HCEC 1CT (cell line): ENCODE results near the gene PTPRT.

Source experiments
- DNase-seq: peaks from one replicate; pipeline ENCODE4 v3.0.0-alpha.2; 2017

PTPRT gene

DNA sequence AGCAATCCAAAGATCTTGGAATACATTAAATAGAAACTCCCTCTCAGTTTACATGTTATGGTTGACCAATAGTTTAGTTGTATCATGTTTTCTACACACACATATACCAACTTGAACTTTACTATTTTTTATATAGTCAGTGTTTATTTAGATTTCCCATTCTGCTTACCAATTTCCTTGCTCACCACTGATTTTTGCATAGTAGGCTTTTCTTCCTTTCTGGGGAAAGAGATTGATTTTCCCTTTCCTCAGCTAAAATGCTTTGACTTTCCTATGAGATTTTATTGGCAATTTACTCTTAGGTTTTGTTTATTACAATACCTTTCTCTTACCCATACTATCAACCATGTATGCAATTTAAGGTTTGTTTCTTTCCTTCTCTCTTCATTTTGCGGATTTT lies 665.6 kb downstream of the PTPRT start:
- no peak for DNase-seq

DNA sequence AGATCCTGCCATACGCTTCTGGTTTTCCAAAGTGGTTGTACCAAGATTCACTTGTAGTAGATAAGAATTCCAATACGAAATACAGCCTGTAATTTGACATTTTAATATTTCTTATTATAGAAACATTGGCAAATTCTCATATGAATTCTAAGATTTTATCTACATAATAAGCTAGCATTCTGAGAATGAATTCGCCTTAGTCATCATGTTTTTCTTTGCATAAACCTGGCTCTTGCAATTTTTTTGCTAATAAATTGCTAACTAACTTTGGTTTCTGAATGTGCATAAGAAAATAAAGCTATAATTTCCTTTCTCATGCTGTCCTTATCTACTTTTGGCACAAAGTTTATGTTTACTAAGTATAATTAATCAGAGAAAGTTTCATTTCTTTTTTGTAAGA lies 673.0 kb downstream of the PTPRT start:
- DNase-seq: no peak

DNA sequence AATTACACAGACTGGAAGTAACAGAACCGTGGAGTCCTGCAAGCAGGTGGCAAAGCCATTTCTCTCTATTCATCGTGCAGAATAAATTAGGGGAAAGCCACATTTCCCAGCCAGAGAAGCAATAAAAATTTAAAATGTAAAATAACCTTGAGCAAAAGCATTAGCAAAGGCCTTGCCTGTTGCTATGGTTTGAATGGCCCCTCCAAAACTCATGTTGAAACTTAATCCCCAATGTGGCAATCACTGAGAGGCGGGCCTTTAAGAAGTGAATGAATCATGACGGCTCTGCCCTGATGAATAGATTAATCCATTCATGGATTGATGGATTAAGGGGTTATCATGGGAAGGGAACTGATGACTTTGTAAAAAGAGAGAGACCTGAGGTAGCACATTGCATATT lies 679.0 kb downstream of the PTPRT start:
- DNase-seq: no peak

DNA sequence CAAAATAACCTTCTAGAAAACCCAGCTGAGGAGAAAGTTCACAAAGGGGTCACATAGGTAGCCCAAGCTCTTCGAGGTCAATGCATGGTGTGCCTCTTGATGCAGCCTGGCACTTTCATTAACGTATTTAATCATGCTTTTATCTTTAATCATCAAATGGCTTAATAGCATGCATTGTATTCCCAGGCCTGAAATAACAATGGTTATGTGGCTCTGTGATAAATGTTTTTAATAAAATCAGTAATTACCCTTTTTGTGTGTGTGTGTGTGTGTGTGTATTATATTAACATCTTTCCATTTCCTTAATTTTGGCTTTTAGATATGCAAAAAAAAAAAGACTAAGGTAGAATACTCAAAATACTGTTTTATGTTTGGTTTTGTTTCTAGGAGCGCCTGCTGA lies 681.8 kb downstream of the PTPRT start:
- no peak for DNase-seq

DNA sequence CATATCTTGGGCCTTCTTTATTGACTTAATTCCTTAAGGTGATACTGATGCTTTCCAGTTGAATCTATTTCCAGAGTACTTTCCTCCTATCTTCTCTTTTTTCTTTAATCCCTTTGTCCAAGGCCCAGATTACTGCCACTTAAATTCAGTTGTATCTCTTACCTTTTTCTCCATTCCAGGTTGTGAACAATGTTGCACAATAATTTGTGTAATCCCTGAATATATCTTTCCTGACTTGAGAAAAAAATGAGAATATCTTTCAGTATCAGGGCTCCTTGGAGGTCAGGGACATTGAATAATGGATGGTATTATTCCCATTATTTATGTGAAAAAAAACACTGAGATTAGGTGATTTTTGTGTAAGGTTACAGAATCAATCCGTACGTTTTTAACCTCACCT lies 683.3 kb downstream of the PTPRT start:
- no peak for DNase-seq

DNA sequence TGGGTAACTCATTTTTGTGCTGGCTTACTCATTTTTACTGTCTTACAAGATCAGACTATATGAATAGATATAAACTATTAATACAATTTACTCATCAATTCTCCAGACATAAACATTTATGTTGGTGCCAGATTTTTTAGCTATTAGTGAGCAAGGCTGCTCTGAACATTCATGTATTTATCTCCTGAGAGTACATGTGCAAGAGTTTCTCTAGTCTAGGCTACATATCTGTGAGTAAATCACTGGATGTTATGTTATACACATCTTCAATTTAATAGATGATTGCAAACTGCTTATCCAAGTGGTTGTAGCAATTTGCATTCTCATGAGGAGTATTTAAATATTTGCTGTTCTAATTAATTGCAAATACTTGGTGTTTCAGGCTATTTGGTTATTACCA lies 687.1 kb downstream of the PTPRT start:
- no peak for DNase-seq

DNA sequence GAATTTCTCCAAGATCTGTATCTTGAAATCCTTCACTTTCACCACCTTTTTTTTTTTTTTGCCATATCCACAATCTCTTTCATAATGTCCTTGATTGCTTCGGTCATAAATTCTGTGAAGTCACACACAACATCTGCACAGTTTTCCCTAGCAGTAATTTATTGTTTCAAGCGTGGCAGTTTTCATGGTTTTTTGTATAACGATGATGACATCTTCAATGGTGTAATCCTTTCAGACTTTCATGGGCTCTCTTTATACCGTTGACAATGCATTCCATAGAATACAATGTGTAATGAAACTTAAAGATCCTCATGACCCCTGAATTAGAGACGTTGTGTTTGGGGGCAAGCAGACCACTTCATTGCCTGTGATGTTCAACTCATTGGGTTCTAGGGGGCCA lies 693.1 kb downstream of the PTPRT start:
- DNase-seq: no peak

DNA sequence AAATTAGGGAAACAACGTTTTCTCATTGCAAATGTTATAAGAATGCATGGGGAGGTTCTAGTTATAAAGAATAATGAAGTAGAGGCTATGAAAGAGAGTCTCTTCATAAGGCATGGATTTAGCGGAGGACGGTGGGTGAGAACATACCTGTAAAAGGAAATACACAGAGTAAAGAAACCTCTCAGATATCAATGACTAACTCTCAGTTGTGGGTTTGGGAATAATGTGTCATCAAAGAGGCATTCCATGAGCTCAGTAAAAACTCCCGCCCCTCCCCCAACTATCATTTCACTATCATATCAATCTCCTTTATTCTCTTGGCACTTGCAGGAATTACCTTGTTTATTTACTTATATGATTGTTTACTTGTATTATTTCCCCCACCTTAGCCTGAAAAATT lies 695.4 kb downstream of the PTPRT start:
- DNase-seq: no peak

DNA sequence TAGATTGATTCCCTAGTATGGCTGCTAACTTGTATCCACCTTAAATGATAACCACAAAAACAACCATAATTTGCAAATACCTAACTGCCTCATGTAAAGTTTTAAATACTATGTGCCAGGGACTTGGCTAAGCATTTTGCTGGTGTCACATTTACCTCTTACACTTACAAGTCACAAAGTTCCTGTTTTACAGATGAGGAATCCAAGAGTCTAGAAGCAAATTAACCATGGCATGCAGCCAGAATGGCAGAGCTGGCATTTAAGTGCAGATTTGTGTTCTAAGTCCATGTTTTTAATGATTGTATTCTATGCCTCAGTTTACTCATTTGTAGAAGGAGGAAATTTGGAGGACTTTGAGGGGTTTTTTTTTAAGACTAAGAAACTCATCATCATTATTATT lies 696.7 kb downstream of the PTPRT start:
- no peak for DNase-seq

DNA sequence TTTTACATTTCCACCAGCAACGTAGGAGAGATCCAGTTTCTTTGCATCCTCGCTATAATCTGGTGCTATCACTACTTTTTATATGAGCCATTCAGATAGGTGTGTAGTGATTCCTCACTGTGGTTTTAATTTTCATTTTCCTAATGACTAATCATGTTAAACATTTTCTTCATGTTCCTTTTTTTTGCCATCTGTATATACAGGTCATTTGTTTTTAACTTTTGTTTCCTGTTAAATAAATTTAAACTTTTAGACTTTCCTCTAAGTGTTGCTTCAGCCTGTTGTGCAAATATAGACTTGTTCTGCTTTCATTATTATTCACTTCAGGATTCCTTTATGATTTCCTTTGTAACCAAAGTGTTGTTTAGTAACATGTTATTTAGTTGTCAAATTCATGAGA lies 697.4 kb downstream of the PTPRT start:
- no peak for DNase-seq

DNA sequence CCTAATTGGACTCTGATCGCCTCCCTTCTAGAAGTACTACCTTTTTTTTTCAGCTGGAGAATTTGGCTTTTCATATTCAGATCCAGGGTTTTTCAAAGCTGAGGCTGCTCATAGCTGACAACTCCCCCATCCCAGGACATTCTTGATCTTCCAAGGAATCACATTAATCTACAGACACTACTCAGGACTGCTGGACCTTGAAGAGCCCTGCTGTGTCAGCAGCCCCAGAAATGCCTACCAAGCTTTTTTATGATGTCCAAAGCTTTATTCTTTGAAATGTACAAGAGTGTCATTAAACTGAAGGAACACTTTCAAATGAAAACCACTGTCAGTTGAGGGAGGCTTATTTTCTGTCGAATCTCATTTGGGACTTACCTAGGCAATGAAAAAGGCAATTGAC lies 704.1 kb downstream of the PTPRT start:
- no peak for DNase-seq

DNA sequence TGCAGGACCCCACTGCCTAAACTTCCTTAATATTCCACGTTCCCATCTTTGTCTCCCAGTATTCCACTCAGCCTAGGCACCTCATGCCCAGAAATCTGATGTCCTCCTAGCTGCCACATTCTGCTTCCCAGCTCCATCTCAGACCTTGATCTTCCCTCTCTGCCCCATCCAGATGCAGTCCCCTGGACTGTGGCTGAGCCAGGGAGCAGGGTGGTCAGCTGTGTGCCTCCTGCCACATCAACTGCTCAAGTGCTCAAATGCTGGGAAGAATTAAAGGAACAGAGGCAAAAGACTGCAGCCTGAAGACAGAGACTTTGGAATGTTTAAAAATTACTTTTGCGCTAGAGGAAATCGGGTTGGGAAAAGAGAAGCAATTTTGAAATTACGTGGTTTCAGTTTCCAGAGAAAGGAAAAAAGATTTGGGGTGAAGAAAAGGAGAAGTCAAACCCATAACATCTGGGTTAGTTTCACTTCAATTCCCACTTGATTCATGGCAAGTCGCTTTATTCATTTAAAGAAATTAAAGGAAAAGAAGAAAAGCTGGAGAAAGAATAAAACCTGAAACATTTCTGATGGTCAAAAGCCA lies 704.8 kb downstream of the PTPRT start:
- DNase-seq: no peak

DNA sequence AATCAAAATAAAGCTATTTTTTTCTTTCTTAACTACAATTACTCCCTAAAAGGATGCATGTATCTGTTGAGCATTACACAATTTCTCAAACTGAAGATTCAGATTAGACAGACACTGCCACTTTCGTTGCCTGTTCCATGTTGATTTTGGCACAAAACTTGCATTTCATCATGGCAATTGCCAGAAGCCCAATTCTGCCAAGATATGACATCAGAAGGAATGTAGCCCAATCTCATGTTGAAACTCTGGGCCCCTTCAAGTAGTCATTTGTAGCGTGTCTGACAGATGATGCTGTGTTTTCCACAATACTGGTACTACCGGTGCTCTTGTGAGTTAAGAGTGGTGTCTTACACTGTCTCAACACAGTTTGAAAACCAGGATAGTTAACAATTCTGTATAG lies 705.4 kb downstream of the PTPRT start:
- DNase-seq: no peak

DNA sequence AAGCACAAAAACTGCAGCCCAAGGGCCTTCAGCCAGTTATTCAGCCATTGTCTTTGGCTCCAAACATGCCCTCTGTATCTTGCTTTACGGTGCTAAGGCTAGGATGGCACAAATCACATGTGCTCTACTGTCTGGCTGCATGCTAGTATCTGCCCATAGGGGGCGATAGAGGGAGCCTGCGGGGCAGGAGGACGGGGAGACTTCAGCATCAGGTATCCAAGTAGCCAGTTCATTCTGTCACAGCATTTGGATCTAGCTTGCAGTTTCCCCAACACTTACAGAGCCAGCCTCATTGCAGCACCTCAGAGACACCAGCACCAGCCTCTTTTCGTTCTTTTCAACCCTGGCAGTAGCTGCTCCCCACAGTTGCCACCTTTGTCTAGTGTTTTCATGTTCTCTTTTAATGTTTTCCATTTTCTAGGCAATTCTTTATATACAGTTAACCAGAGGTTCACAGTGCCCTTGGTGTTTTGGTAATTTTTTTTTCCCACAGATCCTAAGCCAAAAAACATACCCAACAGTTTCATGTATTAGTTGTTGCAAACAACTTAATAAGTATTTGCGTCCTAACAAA lies 705.9 kb downstream of the PTPRT start:
- DNase-seq: no peak

DNA sequence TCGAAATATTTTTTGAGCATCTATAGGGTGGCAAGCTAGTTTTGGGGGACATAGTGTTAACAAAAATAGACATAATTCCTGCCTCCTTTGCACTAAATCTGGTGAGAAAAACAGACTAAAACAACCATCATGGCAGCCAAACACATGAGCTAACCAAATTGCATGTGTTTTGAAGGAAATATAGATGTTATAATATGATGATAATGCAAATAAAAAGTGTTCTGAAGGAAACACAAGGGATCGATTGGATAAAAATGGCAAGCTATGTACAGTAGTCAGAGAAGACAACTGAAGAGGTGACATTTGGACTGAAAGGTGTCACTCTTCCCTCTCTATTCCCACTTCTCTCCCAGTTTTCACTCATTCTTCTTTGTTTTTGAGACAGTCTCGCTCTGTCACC lies 706.9 kb downstream of the PTPRT start:
- no peak for DNase-seq

DNA sequence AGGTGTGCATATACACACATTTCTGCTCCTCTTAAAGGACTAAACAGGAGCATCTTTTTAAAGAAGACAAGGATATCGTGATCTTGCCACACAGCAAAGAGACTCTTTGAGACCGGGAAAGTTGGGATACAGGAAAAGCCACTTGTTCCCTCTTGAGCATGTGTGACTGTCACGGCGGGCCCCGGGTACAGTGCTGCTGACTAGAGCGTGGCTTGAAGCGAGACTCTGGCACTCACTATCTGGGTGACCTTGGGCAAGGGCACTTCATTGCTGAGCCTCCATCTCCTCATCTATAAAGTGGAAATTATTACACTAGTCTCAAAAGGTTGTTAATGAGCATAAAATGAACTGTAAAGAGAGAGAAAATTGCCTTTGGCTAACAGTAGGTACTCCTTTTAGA lies 713.9 kb downstream of the PTPRT start:
- no peak for DNase-seq

DNA sequence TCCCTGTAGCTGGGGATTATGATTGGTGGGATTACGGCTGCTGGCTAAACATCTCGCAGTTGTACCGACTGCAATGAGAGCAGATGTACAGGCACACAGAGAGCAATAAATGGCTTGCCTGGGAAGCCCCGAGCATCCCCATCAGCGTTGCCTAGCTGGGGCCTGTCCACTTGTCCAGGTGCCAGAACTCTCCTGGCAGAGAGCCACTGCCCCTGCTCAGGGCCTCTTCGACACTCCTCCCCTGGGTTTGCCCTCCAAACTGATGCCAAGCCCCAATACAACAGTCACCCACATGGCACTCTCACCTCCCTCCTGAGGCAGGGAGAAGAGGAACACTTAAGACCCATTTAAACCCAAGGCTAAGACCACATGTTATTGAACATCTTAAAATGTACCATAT lies 715.1 kb downstream of the PTPRT start:
- no peak for DNase-seq

DNA sequence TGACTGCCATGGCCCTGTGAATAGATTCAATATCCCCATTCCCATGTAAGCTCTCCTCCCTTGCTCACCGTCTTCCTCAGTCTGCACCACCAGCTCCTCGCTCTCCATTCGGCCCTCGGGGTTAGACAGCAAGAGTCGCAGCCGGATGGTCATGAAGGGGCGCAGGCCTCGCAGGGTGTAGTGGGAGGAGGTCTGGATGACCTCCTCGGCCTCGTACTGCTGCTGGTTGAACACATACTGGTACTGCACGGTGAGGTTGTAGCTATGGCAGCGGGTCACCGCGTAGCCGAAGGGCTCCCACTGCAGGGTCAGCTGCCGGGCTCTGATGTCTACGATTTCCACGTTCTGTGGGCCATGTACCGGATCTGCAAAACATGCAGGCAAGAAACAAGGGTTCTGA lies 717.5 kb downstream of the PTPRT start:
- no peak for DNase-seq

DNA sequence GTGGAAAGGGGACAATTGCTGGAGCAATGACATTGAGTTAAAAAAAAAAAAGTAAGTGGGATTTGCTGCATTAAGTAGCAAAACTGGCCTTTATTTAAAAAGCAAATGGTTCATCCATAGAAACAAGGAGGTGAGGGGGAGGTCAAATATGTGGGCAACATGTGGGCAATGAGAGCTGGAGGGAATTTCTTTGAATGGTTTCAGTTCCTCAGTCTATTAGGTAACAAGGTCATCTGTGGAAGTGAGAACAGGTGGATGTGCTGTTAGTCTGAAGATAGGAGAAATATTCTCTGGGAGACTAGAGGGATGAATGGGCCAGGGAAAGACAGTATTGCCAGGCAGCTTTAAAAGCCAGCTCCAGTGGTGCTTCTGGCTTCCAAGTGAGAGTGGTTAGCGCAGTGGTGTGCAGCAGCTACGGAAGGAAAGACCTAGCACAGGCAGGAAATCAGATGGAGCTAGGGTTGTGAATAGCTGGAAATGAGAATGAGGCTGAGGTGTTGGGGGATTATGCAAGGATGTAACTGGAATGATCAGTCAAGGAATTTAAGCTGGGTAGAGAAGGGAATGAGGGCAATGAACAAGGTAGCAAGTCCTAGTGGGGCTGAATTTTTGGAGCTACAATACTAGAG lies 727.6 kb downstream of the PTPRT start:
- no peak for DNase-seq

DNA sequence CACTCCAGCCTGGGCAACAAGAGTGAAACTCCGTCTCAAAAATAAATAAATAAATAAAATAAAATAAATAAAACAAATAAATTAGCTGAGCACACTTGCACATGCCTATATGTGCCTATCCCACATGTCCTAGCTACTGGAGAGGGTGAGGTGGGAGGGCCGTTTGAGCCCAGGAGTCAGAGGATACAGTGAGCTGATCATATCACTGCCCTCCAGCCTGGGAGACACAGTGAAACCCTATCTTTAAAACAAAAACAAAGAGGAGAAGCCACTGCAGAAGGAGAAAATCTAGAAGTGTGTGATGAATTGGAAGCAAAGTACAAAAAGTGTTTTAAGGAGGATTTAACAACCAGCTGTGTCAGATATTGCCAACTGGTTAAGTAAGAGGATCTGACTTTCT lies 728.4 kb downstream of the PTPRT start:
- DNase-seq: no peak

DNA sequence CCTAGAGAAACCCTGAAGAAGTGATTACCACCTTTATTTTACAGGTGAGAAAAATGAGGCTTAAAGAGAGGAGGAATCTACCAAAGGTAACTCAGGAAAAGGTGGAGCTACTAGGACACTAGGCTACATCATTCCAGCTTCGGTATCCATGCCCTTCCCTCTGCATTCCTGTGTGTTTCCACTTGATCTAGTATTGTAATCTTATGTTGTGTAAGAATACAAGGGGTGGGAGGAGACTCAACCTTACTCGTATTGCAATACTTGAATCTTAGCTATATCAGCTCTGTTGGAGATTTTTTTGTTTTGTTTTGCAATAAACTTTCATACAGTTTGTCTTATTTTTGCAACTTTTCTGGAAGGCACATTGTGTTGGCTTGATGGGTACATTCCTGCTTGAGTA lies 742.4 kb downstream of the PTPRT start:
- no peak for DNase-seq

DNA sequence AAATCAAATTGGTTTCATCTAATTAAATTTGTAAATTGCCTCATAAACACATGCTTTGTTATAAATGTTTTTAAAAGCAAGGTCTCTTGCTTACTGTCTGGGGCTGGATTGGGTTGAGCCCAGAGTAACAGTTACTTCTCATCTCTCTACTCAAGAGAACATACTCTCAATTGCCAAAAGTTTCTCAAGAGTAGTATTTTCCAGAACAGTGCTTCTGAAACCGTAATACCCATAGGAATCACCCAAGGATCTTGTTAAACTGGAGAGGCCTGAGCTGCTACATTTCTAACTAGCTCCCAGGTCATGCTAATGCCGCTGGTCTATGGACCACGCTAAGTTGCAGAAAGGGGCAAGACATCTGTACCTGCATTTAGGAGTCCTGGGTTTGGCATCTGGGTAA lies 744.9 kb downstream of the PTPRT start:
- DNase-seq: no peak

DNA sequence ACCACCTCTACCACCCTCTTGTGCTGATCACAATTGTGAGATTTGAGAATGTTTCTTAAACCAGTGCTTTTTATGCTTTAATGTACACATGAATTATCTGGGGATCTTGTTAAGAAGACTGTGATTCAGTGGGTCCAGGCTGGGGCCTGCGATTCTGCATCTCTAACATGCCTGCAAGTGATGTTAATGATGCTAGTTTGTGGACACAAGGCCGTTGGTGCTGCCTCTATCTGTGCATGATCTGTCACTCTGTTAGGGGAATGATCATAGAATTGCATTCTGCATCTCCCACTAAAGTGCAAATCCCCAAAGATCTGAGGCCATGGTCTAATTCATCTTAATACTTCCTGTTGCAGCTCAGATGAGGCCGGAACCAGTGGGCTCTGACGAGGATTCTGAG lies 746.5 kb downstream of the PTPRT start:
- DNase-seq: no peak

DNA sequence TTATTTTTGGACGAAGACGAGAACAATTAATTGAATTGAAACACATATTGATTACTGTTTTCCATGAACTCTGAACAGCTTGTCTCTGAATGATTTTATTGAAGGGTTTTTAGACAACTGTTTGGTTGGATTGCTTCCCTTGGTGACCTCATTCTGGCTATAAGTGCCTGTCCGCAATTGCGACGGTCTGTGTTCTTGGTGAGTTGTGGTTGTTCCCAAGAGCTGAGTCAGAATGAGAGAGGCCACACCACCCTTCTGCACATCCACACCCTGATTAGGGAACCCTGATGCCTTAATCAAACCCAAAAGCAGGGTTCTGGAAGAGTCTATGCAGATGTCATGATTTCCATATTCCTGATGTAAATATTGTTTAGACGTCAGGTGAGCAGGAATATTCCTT lies 747.0 kb downstream of the PTPRT start:
- no peak for DNase-seq

DNA sequence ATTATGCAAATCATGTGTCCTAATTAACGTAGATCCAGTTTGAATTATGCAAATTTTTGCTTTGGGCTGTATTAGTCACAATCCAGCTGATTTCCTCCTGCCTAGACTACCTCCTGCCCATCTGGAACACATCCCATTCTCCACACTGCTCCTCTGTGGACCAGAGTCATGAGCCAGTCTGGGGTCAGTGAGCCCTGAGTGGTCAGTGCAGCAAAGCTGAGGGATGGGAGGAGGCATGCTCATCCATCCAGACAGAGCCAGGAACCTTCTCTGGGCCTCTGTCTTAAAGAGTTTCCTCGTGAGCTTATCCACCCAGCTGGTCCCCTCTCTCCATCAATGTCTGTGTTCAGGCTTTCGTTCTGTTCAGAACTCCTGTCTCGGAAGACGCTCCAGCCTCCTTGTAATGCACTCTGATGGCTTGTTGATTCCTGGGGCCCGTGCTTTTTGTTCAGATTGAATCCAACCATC lies 747.8 kb downstream of the PTPRT start:
- DNase-seq: no peak
